ENCODE data around the gene UNC5C. TPM values are rescaled to one million over a fixed set of nuclear protein-coding genes. Genes with fewer than 3 reads are reported as not detected.

The UNC5C gene
- total and polyA plus RNA-seq, 8 donors = 0.15 to 0.84 (median 0.34) TPM

- H3K27me3 ChIP-seq = no peaks in the 10 kb centered on the region
- TF ChIP-seq CTCF (IDR thresholded peaks at IDR 0.05) = no peak
- no peak overlapping the region for H3K27ac ChIP-seq
- ATAC-seq (no peak), DNase-seq (no peak), FAIRE-seq (no peak)
- intact Hi-C loops (cut with DNase I) = no loop called here
- no peaks in the 10 kb centered on the region for H3K36me3 ChIP-seq
- 83 to 88% methylated on average over 3 of the region's 3 CpGs for WGBS, 2 donors
- no peaks in the 10 kb centered on the region for H3K4me1 ChIP-seq
- no peak overlapping the region for H3K4me3 ChIP-seq
- H3K9me3 ChIP-seq = no peaks in the 10 kb centered on the region
Observed at GRCh38 chr4:95319169-95319568, 229.6 kb downstream of the UNC5C start.

- intact Hi-C loops (cut with DNase I) = no loop called here
- WGBS, 2 donors = 48 to 57% methylated on average over 1 of the region's 1 CpG
- Histone ChIP-seq H3K36me3 (no peaks in the 10 kb centered on the region), H3K4me1 (no peaks in the 10 kb centered on the region), H3K27ac (no peak overlapping the region), H3K27me3 (no peaks in the 10 kb centered on the region), H3K9me3 (no peaks in the 10 kb centered on the region), H3K4me3 (no peak overlapping the region)
- no peak for TF ChIP-seq CTCF (IDR thresholded peaks at IDR 0.05)
- ATAC-seq (no peak), DNase-seq (no peak), FAIRE-seq (no peak)
Observed at GRCh38 chr4:95318483-95318882, 230.3 kb downstream of the UNC5C start.

- 75 to 80% methylated on average over 3 of the region's 3 CpGs for WGBS, 2 donors
- H3K4me3 ChIP-seq = no peak overlapping the region
- H3K27me3 ChIP-seq = no peaks in the 10 kb centered on the region
- no peaks in the 10 kb centered on the region for H3K4me1 ChIP-seq
- ATAC-seq (no peak), DNase-seq (no peak), FAIRE-seq (no peak)
- no peaks in the 10 kb centered on the region for H3K36me3 ChIP-seq
- H3K27ac ChIP-seq = no peak overlapping the region
- intact Hi-C loops (cut with DNase I) = no loop called here
- no peak for TF ChIP-seq CTCF (IDR thresholded peaks at IDR 0.05)
- no peaks in the 10 kb centered on the region for H3K9me3 ChIP-seq
Observed at GRCh38 chr4:95318044-95318443, 230.7 kb downstream of the UNC5C start.

GRCh38 chr4:95317085-95317793 lies 231.5 kb downstream of the UNC5C start:
- Histone ChIP-seq H3K9me3 (no peaks in the 10 kb centered on the region), H3K27me3 (no peaks in the 10 kb centered on the region), H3K27ac (no peak overlapping the region), H3K4me3 (no peak overlapping the region), H3K4me1 (no peaks in the 10 kb centered on the region), H3K36me3 (no peaks in the 10 kb centered on the region)
- DNase-seq (no peak), FAIRE-seq (no peak), ATAC-seq (no peak)
- WGBS, 2 donors = 69 to 71% methylated on average over 10 of the region's 10 CpGs
- TF ChIP-seq CTCF (IDR thresholded peaks at IDR 0.05) = no peak
- intact Hi-C loops (cut with DNase I) = no loop called here

- 78 to 93% methylated on average over 1 of the region's 1 CpG for WGBS, 2 donors
- Histone ChIP-seq H3K27me3 (no peaks in the 10 kb centered on the region), H3K4me3 (no peak overlapping the region), H3K9me3 (no peaks in the 10 kb centered on the region), H3K27ac (no peak overlapping the region), H3K36me3 (no peaks in the 10 kb centered on the region), H3K4me1 (no peaks in the 10 kb centered on the region)
- no peak for FAIRE-seq
- intact Hi-C loops (cut with DNase I) = no loop called here
- no peak for TF ChIP-seq CTCF (IDR thresholded peaks at IDR 0.05)
- DNase-seq = no peak
- no peak for ATAC-seq
Observed at GRCh38 chr4:95314573-95314972, 234.2 kb downstream of the UNC5C start.

Data from pancreas (tissue), 10 donors.